Activated CD8-positive, alpha-beta memory T cell treated with anti-CD3 and anti-CD28 coated beads for 36 hours (primary cell): ENCODE data around the gene C16orf78. TPM values are rescaled to one million over a fixed set of nuclear protein-coding genes. Genes with fewer than 3 reads are reported as not detected.

ENCODE experiments used
- total RNA-seq, 2 experiments: library from RNA; stranded (reverse); gene quantifications; one replicate each; pipeline ENCODE4 v1.2.3, GENCODE V29; 2021

C16orf78 gene
- total RNA-seq, 2 experiments from 2014 or later: not detected

Other genes with a start within 250 kb of the C16orf78 start
- not detected for gene CBLN1, start 92.0 kb upstream of the C16orf78 start, total RNA-seq